NCI-H1417 (cell line): ENCODE data around the gene CLK4.

Experiments used
- DNase-seq, 3 experiments: peaks; one replicate each; lab custom pipeline; 2025; lab: John Stamatoyannopoulos, UW

CLK4 gene

GRCh38 chr5:178554311-178554710 is 72.5 kb downstream of the CLK4 start:
- no peak for DNase-seq

GRCh38 chr5:178553517-178553916 is 73.3 kb downstream of the CLK4 start:
- DNase-seq = no peak
